ENCODE data around the gene PCGF2.

Gene PCGF2

DNA sequence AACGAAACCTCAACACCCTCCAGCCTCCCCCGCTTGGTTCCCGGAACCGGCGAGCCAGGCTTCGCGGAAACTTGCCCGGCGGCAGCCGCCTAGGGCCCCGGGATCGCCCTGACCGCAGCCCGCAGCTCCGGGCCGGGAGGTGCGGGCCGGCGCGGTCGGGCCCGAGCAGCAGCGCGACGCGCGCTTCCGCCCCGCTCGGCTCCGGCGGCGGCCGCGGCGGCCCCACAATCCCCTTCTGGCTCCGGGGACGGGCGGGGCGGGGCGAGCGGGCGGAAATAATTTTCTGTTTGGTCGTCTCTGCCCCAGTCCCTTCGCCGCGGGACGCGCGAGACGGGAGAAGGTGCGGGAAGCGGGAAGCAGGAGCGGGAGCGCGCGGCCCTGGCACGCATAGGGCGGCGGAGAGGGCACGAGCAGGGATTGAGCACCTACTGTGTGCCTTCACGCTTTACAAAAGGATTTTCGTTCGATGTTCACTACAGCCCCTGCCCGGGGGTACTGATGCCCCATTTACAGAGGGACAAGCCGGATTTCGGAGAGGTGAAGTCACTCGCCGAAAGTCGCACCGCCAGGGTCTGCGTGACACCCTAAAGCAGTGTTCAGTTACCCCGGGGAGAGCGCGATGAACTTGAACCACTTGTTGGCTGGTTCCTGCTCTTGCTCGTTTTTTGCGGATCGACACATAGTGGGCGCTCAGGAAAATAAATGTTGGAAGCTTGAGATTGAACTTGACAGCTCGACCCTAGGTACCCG, 45.8 kb downstream of the PCGF2 start:
- peak; percentile 91 for DNase-seq

GRCh38 chr17:38701504-38702165, 46.5 kb downstream of the PCGF2 start:
- peak; percentile 71 for DNase-seq

- no peak for DNase-seq
Observed at GRCh38 chr17:38698760-38699159, 49.4 kb downstream of the PCGF2 start.

DNA sequence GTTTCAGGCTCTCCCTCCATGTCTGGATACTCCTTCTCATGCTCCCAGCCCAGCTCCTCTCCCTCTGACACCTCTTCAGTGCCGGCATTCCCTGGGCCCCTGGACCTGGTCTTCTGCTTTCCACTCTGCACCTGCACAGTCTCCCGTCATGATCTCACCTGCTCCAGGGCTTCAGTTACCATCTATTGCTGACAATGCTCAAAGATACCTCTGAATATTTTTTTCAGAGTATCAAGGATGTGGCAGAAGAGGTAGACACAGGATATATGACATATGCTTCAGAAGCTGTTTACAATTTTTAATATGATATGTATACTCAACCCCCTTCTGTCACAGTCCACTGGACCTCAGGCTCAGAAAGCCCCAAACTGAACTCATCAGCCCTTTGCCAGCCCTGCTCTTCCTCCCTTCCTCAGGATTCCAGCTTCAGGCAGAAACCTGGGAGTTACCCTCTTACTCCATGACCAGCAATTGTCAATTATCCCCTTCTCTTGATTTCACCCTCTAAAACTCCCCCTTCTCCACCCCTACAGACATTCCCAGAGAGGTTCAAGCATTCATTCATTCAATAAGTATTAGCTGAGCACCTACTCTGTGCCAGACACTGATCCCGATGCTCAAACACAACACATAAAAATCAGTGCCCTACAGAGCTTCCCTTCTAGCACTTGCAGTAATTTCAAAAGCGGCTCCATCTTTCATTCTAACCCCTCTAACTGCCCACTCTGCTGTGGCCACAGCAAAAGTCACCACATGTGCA, 50.9 kb downstream of the PCGF2 start:
- no peak for DNase-seq

GRCh38 chr17:38693700-38694329, 54.3 kb downstream of the PCGF2 start:
- DNase-seq: no peak

DNA sequence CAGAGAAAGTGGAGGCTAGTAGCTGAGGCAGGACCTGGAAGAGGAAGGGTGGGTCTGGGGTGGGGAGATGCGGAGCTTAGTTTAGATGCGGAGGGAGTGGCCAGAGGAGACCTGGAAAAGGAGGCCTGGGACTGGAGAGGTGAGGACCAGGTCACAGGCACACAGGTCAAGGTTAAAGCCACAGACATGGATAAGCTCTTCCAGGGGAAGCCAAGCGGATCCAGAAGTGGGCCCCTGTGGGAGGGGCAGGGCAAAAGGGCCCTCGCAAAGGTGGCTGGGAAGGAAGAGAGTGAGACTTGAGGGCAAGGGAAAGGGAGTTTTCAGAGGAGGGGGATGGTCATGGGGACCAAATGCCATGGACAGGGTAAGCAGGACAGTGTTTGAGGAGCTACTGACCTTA, 57.0 kb downstream of the PCGF2 start:
- DNase-seq: no peak

GRCh38 chr17:38690386-38690785, 57.8 kb downstream of the PCGF2 start:
- no peak for DNase-seq

- DNase-seq: no peak
Observed at GRCh38 chr17:38687286-38687685, 60.9 kb downstream of the PCGF2 start.

- DNase-seq: no peak
Observed at GRCh38 chr17:38685491-38685890, 62.6 kb downstream of the PCGF2 start.
